Measurements from ENCODE around the gene CGB1. TPM values are rescaled to one million over a fixed set of nuclear protein-coding genes. Genes with fewer than 3 reads are reported as not detected.

Gene CGB1
- polyA plus RNA-seq, 2 of the 4 experiments (the other 2 are of a cell fraction), result 0.13 TPM; not detected in 1

- peak; percentile 82 for TF ChIP-seq CTCF (IDR thresholded peaks at IDR 0.05)
- no peak for TF ChIP-seq NFE2L2 (conservative IDR thresholded peaks at IDR 0.05; ENCODE audit: low read length)
These were observed 37.0 kb downstream of the CGB1 start (continued) for GRCh38 chr19:48999481-49000325.

GRCh38 chr19:48997972-48998371, 38.7 kb downstream of the CGB1 start:
- no peak overlapping the region for H3K4me3 ChIP-seq
- CTCF ChIA-PET, result interaction anchor here (0.6 to 14.7 kb wide), 35 partner anchors 9 to 341 kb away, joined by 3 to 408 read pairs (median 4); partner anchors contain the start of genes KCNA7, LHB and NTF4
- WGBS (ENCODE audit: missing lambda C conversion rate), result 59% methylated on average over 5 of the region's 5 CpGs
- peak; percentile 81 to 85 for DNase-seq (ENCODE audit: low read depth in 1 of 2, low spot score in 1 of 2)
- no peaks in the 10 kb centered on the region for H3K9me3 ChIP-seq
- no peak overlapping the region for H3K4me2 ChIP-seq
- ATAC-seq, result peak; percentile 40 to 43; a peak in 5 of 6 replicates
- POLR2A ChIA-PET, result interaction anchor here (1.0 kb wide), 1 partner anchor 11 kb away, joined by 3 read pairs; no protein-coding TSS in a partner anchor
- no peak overlapping the region for H3K27ac ChIP-seq
- no peak for FAIRE-seq
- peaks cover 10% of the 10 kb centered on the region; the same call in 2 of the 3 replicates for H3K4me1 ChIP-seq
- TF ChIP-seq SMC3 (IDR thresholded peaks at IDR 0.05) (peak; percentile 46), CTCF (IDR thresholded peaks at IDR 0.05) (peak; percentile 68), CBX2 (IDR thresholded peaks at IDR 0.05; ENCODE audit: borderline replicate concordance, low read depth) (no peak), RAD21 (conservative IDR thresholded peaks at IDR 0.05 in 1 of 2, IDR thresholded peaks at IDR 0.05 in 1 of 2) (peak; percentile 58 to 60; a peak in 4 of 5 replicates)

GRCh38 chr19:48994035-48994386, 42.7 kb downstream of the CGB1 start:
- FAIRE-seq (no peak), DNase-seq (ENCODE audit: low read depth in 1 of 2, low spot score in 1 of 2) (no peak), ATAC-seq (no peak)
- ChIA-PET CTCF (interaction anchor here (0.6 to 14.7 kb wide), 35 partner anchors 16 to 722 kb away, joined by 3 to 408 read pairs (median 4); partner anchors contain the start of genes CA11, CGB2, CGB7 and LHB), POLR2A (interaction anchor here (0.6 to 1.9 kb wide), 23 partner anchors 10 to 269 kb away, joined by 3 to 16 read pairs (median 6); partner anchors contain the start of genes FTL, NUCB1 and PPP1R15A)
- peak overlapping the region; percentile 76 to 87 for H3K27ac ChIP-seq
- 3% methylated on average over 13 of the region's 13 CpGs for WGBS (ENCODE audit: missing lambda C conversion rate)
- H3K4me2 ChIP-seq, result peak overlapping the region; percentile 87
- no peaks in the 10 kb centered on the region for H3K9me3 ChIP-seq
- H3K4me1 ChIP-seq, result peaks cover 20% of the 10 kb centered on the region
- TF ChIP-seq JUN (IDR thresholded peaks at IDR 0.05) (peak in 1 of 2 experiments; percentile 9; a peak in 1 of 5 replicates), ZC3H11A (IDR thresholded peaks at IDR 0.05) (no peak), KDM1A (IDR thresholded peaks at IDR 0.05; ENCODE audit: low read depth) (no peak), RAD21 (conservative IDR thresholded peaks at IDR 0.05 in 1 of 2, IDR thresholded peaks at IDR 0.05 in 1 of 2) (no peak), NR3C1 (IDR thresholded peaks at IDR 0.05) (no peak), POLR2A (IDR thresholded peaks at IDR 0.05; ENCODE audit: low read length) (no peak), PHF8 (IDR thresholded peaks at IDR 0.05; ENCODE audit: borderline replicate concordance, low read depth) (peak; percentile 32; the same call in 1 of the 2 replicates), KDM5A (IDR thresholded peaks at IDR 0.05) (peak; percentile 81)
- peak overlapping the region; percentile 73 for H3K4me3 ChIP-seq
